IMR-90 (cell line): ENCODE measurements around the gene HSPB6. TPM values are rescaled to one million over a fixed set of nuclear protein-coding genes. Genes with fewer than 3 reads are reported as not detected.

Source experiments
- ATAC-seq: fragments of 200-7000 bp; cut with Tn5 transposase; 2 replicates; pipeline ENCODE4 v1.9.1; 2020; ENCODE audit warnings: low read depth, mild to moderate bottlenecking, moderate library complexity
- BruUV-seq: library from RNA; stranded (reverse); fragments of 400-500 nt; replicated peaks from 2 replicates; lab custom pipeline; 2021; lab: Mats Ljungman, UMichigan
- CTCF ChIA-PET: fragments of 300-600 bp; formaldehyde crosslinking; extraction: SDS; loops from one replicate; lab custom pipeline; 2021; ENCODE audit warnings: antibody characterized with exemption; lab: Yijun Ruan, JAX
- POLR2A ChIA-PET: fragments of 300-600 bp; sonication (Branson Sonifier 250); formaldehyde crosslinking; loops from one replicate; lab custom pipeline; 2022; ENCODE audit warnings: antibody characterized with exemption; ENCODE audit not compliant: unreplicated experiment; lab: Charles Lee
- DNase-seq: peaks from one replicate; pipeline ENCODE4 v3.0.0; 2013
- H2AFZ ChIP-seq: replicated peaks from 2 replicates; pipeline ENCODE3; 2013; ENCODE audit warnings: low read length, mild to moderate bottlenecking; ENCODE audit not compliant: poor library complexity
- H2AK5ac ChIP-seq: 2 replicates; pipeline ENCODE4 v1.6.1; 2013; ENCODE audit warnings: low read depth, low read length, inconsistent platforms
- H2AK9ac ChIP-seq: replicated peaks from 2 replicates; pipeline ENCODE3; 2013; ENCODE audit warnings: mild to moderate bottlenecking, low read depth, low read length, moderate library complexity; ENCODE audit not compliant: poor library complexity
- H2BK120ac ChIP-seq: 2 replicates; pipeline ENCODE4 v1.6.1; 2013; ENCODE audit warnings: low read depth, low read length, inconsistent platforms
- H2BK15ac ChIP-seq: 3 replicates; pipeline ENCODE4 v1.6.1; 2013; ENCODE audit warnings: low read depth, low read length, inconsistent platforms
- H2BK20ac ChIP-seq: 2 replicates; pipeline ENCODE4 v1.6.1; 2013; ENCODE audit warnings: low read depth, mild to moderate bottlenecking, inconsistent platforms, low read length, moderate library complexity
- H2BK5ac ChIP-seq: 2 replicates; pipeline ENCODE4 v1.6.1; 2013; ENCODE audit warnings: mild to moderate bottlenecking, low read depth, low read length, inconsistent platforms; ENCODE audit not compliant: poor library complexity, severe bottlenecking
- H3K14ac ChIP-seq: replicated peaks from 2 replicates; pipeline ENCODE4 v1.6.1; 2013; ENCODE audit warnings: low read depth, low read length, inconsistent platforms
- H3K18ac ChIP-seq: 2 replicates; pipeline ENCODE4 v1.6.1; 2013; ENCODE audit warnings: low read depth, low read length, control low read depth
- H3K23ac ChIP-seq: 2 replicates; pipeline ENCODE4 v1.6.1; 2013; ENCODE audit warnings: low read depth, low read length, inconsistent platforms
- H3K27ac ChIP-seq: 2 replicates; pipeline ENCODE4 v1.5.1; 2013; ENCODE audit warnings: mild to moderate bottlenecking, control low read depth, low read length; ENCODE audit not compliant: insufficient read depth
- H3K27me3 ChIP-seq: 2 replicates; pipeline ENCODE4 v1.6.1; 2013; ENCODE audit warnings: low read length; ENCODE audit not compliant: control insufficient read depth, insufficient read depth
- H3K36me3 ChIP-seq: 2 replicates; pipeline ENCODE4 v1.6.1; 2013; ENCODE audit warnings: low read length, mixed read lengths; ENCODE audit not compliant: control insufficient read depth, insufficient read depth
- H3K4ac ChIP-seq: 2 replicates; pipeline ENCODE4 v1.6.1; 2013; ENCODE audit warnings: low read depth, low read length, inconsistent platforms
- H3K4me1 ChIP-seq: 2 replicates; pipeline ENCODE4 v1.6.1; 2013; ENCODE audit warnings: low read length, mixed read lengths; ENCODE audit not compliant: control insufficient read depth, insufficient read depth
- H3K4me2 ChIP-seq: 2 replicates; pipeline ENCODE4 v1.6.1; 2013; ENCODE audit warnings: low read depth, mild to moderate bottlenecking, control low read depth, low read length, moderate library complexity
- H3K4me3 ChIP-seq: 2 replicates; pipeline ENCODE4 v1.5.1; 2013; ENCODE audit warnings: low read depth, mild to moderate bottlenecking, control low read depth, low read length, moderate library complexity; ENCODE audit not compliant: insufficient read depth
- H3K56ac ChIP-seq: 2 replicates; pipeline ENCODE4 v1.6.1; 2013; ENCODE audit warnings: low read length, inconsistent platforms; ENCODE audit not compliant: insufficient read depth; ENCODE audit errors: extremely low read depth
- H3K79me1 ChIP-seq, 2 experiments: 2 replicates each; pipeline ENCODE4 v1.6.1; 2013; ENCODE audit warnings: low read length in 2 of 2, inconsistent platforms in 1 of 2, low read depth in 1 of 2
- H3K9ac ChIP-seq: 2 replicates; pipeline ENCODE4 v1.6.1; 2013; ENCODE audit warnings: low read depth, low read length, control low read depth
- H3K9me1 ChIP-seq: 2 replicates; pipeline ENCODE4 v1.6.1; 2013; ENCODE audit warnings: low read length, inconsistent platforms; ENCODE audit not compliant: insufficient read depth
- H3K9me3 ChIP-seq: 2 replicates; pipeline ENCODE4 v1.6.1; 2013; ENCODE audit warnings: low read length; ENCODE audit not compliant: control insufficient read depth, insufficient read depth
- H4K20me1 ChIP-seq: 2 replicates; pipeline ENCODE4 v1.6.1; 2013; ENCODE audit warnings: low read length, inconsistent platforms; ENCODE audit not compliant: insufficient read depth
- H4K5ac ChIP-seq: 2 replicates; pipeline ENCODE4 v1.6.1; 2013; ENCODE audit warnings: mild to moderate bottlenecking, low read depth, low read length, control low read depth
- H4K8ac ChIP-seq, 2 experiments: 2 replicates each; pipeline ENCODE4 v1.6.1; 2013; ENCODE audit warnings: low read depth in 2 of 2, low read length in 2 of 2, control low read depth in 1 of 2, inconsistent platforms in 1 of 2
- H4K91ac ChIP-seq: 2 replicates; pipeline ENCODE4 v1.6.1; 2013; ENCODE audit warnings: low read depth, low read length, inconsistent platforms; ENCODE audit not compliant: insufficient read depth
- CEBPB ChIP-seq: IDR thresholded peaks from 2 replicates; pipeline ENCODE4 v1.6.1; 2012; ENCODE audit warnings: low read depth, low read length, improper control_type of control experiment
- FOS ChIP-seq: fragments of 150-350 bp; IDR thresholded peaks from 2 replicates; pipeline ENCODE4 v1.6.1; 2016; ENCODE audit warnings: low read depth, low read length
- MAFK ChIP-seq: IDR thresholded peaks from 2 replicates; pipeline ENCODE4 v1.6.1; 2012; ENCODE audit warnings: low read depth, low read length, improper control_type of control experiment
- MAZ ChIP-seq: IDR thresholded peaks from 2 replicates; pipeline ENCODE4 v1.6.1; 2012; ENCODE audit warnings: low read depth, mild to moderate bottlenecking, low read length, improper control_type of control experiment, moderate library complexity, borderline replicate concordance
- MXI1 ChIP-seq: IDR thresholded peaks from 2 replicates; pipeline ENCODE4 v1.6.1; 2012; ENCODE audit warnings: low read depth, mild to moderate bottlenecking, low read length, moderate library complexity, borderline replicate concordance
- NFE2L2 ChIP-seq: fragments of 150-350 bp; IDR thresholded peaks from 2 replicates; pipeline ENCODE4 v1.6.1; 2016; ENCODE audit warnings: low read depth, mild to moderate bottlenecking, low read length
- POLR2A ChIP-seq: IDR thresholded peaks from 2 replicates; pipeline ENCODE4 v1.6.1; 2012; ENCODE audit warnings: mild to moderate bottlenecking, low read depth, low read length
- RAD21 ChIP-seq: IDR thresholded peaks from 2 replicates; pipeline ENCODE4 v1.6.1; 2012; ENCODE audit warnings: low read length, improper control_type of control experiment
- RCOR1 ChIP-seq: IDR thresholded peaks from 2 replicates; pipeline ENCODE4 v1.6.1; 2012; ENCODE audit warnings: mild to moderate bottlenecking, low read length, improper control_type of control experiment; ENCODE audit not compliant: insufficient replicate concordance
- RFX5 ChIP-seq: IDR thresholded peaks from 2 replicates; pipeline ENCODE4 v1.8.0; 2012; ENCODE audit warnings: low read depth, mild to moderate bottlenecking, low read length, moderate library complexity
- SMC3 ChIP-seq: fragments of 150-350 bp; IDR thresholded peaks from 2 replicates; pipeline ENCODE4 v1.6.1; 2016; ENCODE audit warnings: low read depth, mild to moderate bottlenecking, antibody characterized with exemption, low read length, moderate library complexity
- USF2 ChIP-seq: fragments of 150-350 bp; IDR thresholded peaks from 2 replicates; pipeline ENCODE4 v1.6.1; 2017; ENCODE audit warnings: mild to moderate bottlenecking, antibody characterized with exemption, low read length, low read depth
- WGBS, 2 experiments: methylation state at CpG; one replicate each; pipeline versions ENCODE4 v1.1.5 to v1.1.7; 2013; ENCODE audit warnings: missing lambda C conversion rate in 2 of 2; ENCODE audit not compliant: insufficient read length in 1 of 2; ENCODE audit errors: extremely low coverage in 2 of 2; 5-methylcytosine and 5-hydroxymethylcytosine counted together
- dilution Hi-C: fragments of 300-500 bp; cut with HindIII; formaldehyde crosslinking; loops from one replicate; pipeline ENCODE4 v1.14.3; 2018; ENCODE audit warnings: low sequenced_read_pairs; ENCODE audit not compliant: unreplicated experiment
- in situ Hi-C: fragments of 300-500 bp; cut with MboI; formaldehyde crosslinking; loops from 3 replicates; pipeline ENCODE4 v1.14.3; 2019; ENCODE audit warnings: low sequenced_read_pairs, inconsistent platforms, mixed read lengths
- intact Hi-C: fragments of 100-400 bp; cut with micrococcal nuclease; formaldehyde crosslinking; loops from 2 replicates; pipeline ENCODE4 v1.10.0; 2022
- polyA plus RNA-seq, 3 experiments: library from polyadenylated mRNA; depleted of rRNA; stranded (reverse); fragments of >200 nt; gene quantifications; 2 replicates each; pipeline ENCODE4 v1.2.3, GENCODE V29; 2012; ENCODE audit warnings: low replicate concordance in 1 of 3
- total RNA-seq: library from RNA; depleted of rRNA; stranded (reverse); fragments of >200 nt; gene quantifications from 2 replicates; pipeline ENCODE4 v1.2.3, GENCODE V29; 2012
- TF ChIP-seq, protein P1 (sequence below): fragments of 150-350 bp; IDR thresholded peaks from 2 replicates; pipeline ENCODE4 v1.6.1; 2016; ENCODE audit warnings: low read depth, mild to moderate bottlenecking, low read length, moderate library complexity, borderline replicate concordance
- TF ChIP-seq, protein P2 (sequence below): conservative IDR thresholded peaks from 2 replicates; pipeline ENCODE4 v1.5.1; 2012; ENCODE audit warnings: mild to moderate bottlenecking, low read depth, low read length, improper control_type of control experiment

HSPB6 gene
- total and polyA plus RNA-seq, 2 of the 4 experiments (the other 2 are of a cell fraction): 5.7 to 206 TPM

GRCh38 chr19:35733180-35734125 is 23.4 kb downstream of the HSPB6 start:
- H3K36me3 ChIP-seq: peaks cover 90% of the 10 kb centered on the region
- ATAC-seq: no peak
- TF ChIP-seq SMC3 (no peak), RCOR1 (no peak), RFX5 (no peak), MAFK (no peak), FOS (no peak), MAZ (no peak), CEBPB (no peak), RAD21 (no peak), POLR2A (no peak), NFE2L2 (no peak), USF2 (no peak), MXI1 (no peak)
- TF ChIP-seq, protein P1, sequence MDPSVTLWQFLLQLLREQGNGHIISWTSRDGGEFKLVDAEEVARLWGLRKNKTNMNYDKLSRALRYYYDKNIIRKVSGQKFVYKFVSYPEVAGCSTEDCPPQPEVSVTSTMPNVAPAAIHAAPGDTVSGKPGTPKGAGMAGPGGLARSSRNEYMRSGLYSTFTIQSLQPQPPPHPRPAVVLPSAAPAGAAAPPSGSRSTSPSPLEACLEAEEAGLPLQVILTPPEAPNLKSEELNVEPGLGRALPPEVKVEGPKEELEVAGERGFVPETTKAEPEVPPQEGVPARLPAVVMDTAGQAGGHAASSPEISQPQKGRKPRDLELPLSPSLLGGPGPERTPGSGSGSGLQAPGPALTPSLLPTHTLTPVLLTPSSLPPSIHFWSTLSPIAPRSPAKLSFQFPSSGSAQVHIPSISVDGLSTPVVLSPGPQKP: no peak
- TF ChIP-seq, protein P2, sequence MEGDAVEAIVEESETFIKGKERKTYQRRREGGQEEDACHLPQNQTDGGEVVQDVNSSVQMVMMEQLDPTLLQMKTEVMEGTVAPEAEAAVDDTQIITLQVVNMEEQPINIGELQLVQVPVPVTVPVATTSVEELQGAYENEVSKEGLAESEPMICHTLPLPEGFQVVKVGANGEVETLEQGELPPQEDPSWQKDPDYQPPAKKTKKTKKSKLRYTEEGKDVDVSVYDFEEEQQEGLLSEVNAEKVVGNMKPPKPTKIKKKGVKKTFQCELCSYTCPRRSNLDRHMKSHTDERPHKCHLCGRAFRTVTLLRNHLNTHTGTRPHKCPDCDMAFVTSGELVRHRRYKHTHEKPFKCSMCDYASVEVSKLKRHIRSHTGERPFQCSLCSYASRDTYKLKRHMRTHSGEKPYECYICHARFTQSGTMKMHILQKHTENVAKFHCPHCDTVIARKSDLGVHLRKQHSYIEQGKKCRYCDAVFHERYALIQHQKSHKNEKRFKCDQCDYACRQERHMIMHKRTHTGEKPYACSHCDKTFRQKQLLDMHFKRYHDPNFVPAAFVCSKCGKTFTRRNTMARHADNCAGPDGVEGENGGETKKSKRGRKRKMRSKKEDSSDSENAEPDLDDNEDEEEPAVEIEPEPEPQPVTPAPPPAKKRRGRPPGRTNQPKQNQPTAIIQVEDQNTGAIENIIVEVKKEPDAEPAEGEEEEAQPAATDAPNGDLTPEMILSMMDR: no peak

More at GRCh38 chr19:35733180-35734125, 23.4 kb downstream of the HSPB6 start:
- Histone ChIP-seq H2BK20ac (no peak overlapping the region), H3K27me3 (no peaks in the 10 kb centered on the region), H3K14ac (no peak overlapping the region), H3K4me3 (no peak overlapping the region), H3K18ac (no peak overlapping the region), H3K4ac (no peak overlapping the region), H3K79me1 (peaks cover 0 to 20% of the 10 kb centered on the region in 2 experiments; a peak in 3 of 4 replicates), H4K5ac (no peak overlapping the region), H2BK5ac (no peak overlapping the region), H2AK5ac (no peak overlapping the region), H2BK120ac (no peak overlapping the region), H3K9me3 (no peaks in the 10 kb centered on the region), H4K91ac (no peak overlapping the region), H3K4me2 (no peak overlapping the region), H3K4me1 (no peaks in the 10 kb centered on the region), H2AFZ (no peak overlapping the region), H2AK9ac (no peak overlapping the region), H3K9ac (no peak overlapping the region), H2BK15ac (no peak overlapping the region), H3K9me1 (no peaks in the 10 kb centered on the region), H4K20me1 (peaks cover 9% of the 10 kb centered on the region), H3K56ac (no peak overlapping the region), H4K8ac (no peak overlapping the region), H3K27ac (no peak overlapping the region), H3K23ac (no peak overlapping the region)
- no peak for DNase-seq
- 97% methylated on average over 10 of the region's 35 CpGs; no CpG with 5 or more reads in 1 of the 2 experiments for WGBS, 2 experiments
- intact Hi-C loops (no loop called here), dilution Hi-C loops (no loop called here), in situ Hi-C loops (no loop called here)
- ChIA-PET CTCF (no interaction called here), POLR2A (no interaction called here)
- no TSS peak for BruUV-seq
